Ovary (tissue), 3 donors: Measurements from ENCODE around the gene BAIAP2L1.

Experiments
- CTCF ChIP-seq, 3 donors: fragments of 450-650 bp in 2 of 3; fragments of 200-600 bp in 1 of 3; IDR thresholded peaks; one replicate each; pipeline versions ENCODE4 v1.5.1 to v1.8.0; 2016 to 2022; ENCODE audit warnings: antibody characterized with exemption in 3 of 3, mild to moderate bottlenecking in 1 of 3
- EP300 ChIP-seq: sonication (generic); formaldehyde crosslinking; IDR thresholded peaks from one replicate; pipeline ENCODE4 v1.6.1; 2017; ENCODE audit warnings: antibody characterized with exemption
- POLR2A ChIP-seq: fragments of 450-650 bp; IDR thresholded peaks from one replicate; pipeline ENCODE4 v1.6.1; 2017; ENCODE audit warnings: antibody characterized with exemption, mild to moderate bottlenecking, moderate library complexity
- donor health status: DM: no; HTN: no; CAD: no.

- TF ChIP-seq POLR2A (no peak), CTCF (IDR thresholded peaks at IDR 0.05) (no peak), EP300 (no peak)
Observed at GRCh38 chr7:98338441-98338840, 62.4 kb downstream of the BAIAP2L1 start.
